NCI-H2196 treated with DMSO at 0.1 percent for 48 hours (cell line): ENCODE results near the gene CKS2.
"Not testable (repeated sequence)": the region's sequence is repeated elsewhere in the genome, so short reads cannot be mapped to it uniquely, and the experiment has no call there.

Experiments used
- DNase-seq: peaks from one replicate; lab custom pipeline; 2025; ENCODE audit not compliant: unreplicated experiment; lab: John Stamatoyannopoulos, UW

CKS2 gene

GRCh38 chr9:89310475-89311345 lies at the start of gene CKS2:
Gene CKS2, plus strand, starts transcription at chr9:89311195. Its CDS starts 98 bp downstream, at chr9:89311293.
- peak; percentile 99 for DNase-seq

GRCh38 chr9:89273528-89274279 lies 37.3 kb upstream of the CKS2 start:
- DNase-seq, result no peak

GRCh38 chr9:89274838-89275237 lies 36.2 kb upstream of the CKS2 start:
- no peak for DNase-seq

- not testable (repeated sequence) for DNase-seq
These were observed 35.0 kb upstream of the CKS2 start for GRCh38 chr9:89276040-89276439.

GRCh38 chr9:89277043-89277442 lies 34.0 kb upstream of the CKS2 start:
- DNase-seq, result no peak

- DNase-seq, result peak; percentile 5
These were observed 33.5 kb upstream of the CKS2 start for GRCh38 chr9:89277454-89277853.

GRCh38 chr9:89278551-89278950 lies 32.4 kb upstream of the CKS2 start:
- DNase-seq, result no peak

- no peak for DNase-seq
These were observed 31.8 kb upstream of the CKS2 start for GRCh38 chr9:89278997-89279739.

- DNase-seq, result no peak
These were observed 29.9 kb upstream of the CKS2 start for GRCh38 chr9:89281106-89281505.

- DNase-seq, result not testable (repeated sequence)
These were observed 28.6 kb upstream of the CKS2 start for GRCh38 chr9:89282248-89282968.

- no peak for DNase-seq
These were observed 26.9 kb upstream of the CKS2 start for GRCh38 chr9:89284076-89284475.

- DNase-seq, result no peak
These were observed 19.3 kb upstream of the CKS2 start for GRCh38 chr9:89291741-89292140.

GRCh38 chr9:89293014-89293413 lies 18.0 kb upstream of the CKS2 start:
- DNase-seq, result no peak

- no peak for DNase-seq
These were observed 15.6 kb upstream of the CKS2 start for GRCh38 chr9:89295400-89295799.

- DNase-seq, result not testable (repeated sequence)
These were observed 9.0 kb upstream of the CKS2 start for GRCh38 chr9:89301996-89302395.

GRCh38 chr9:89304020-89304833 lies 6.8 kb upstream of the CKS2 start:
- no peak for DNase-seq

- DNase-seq, result no peak
These were observed 6.2 kb upstream of the CKS2 start for GRCh38 chr9:89304834-89305188.

GRCh38 chr9:89305868-89306267 lies 5.1 kb upstream of the CKS2 start:
- DNase-seq, result no peak

GRCh38 chr9:89309166-89309565 lies 1.8 kb upstream of the CKS2 start:
- no peak for DNase-seq
